ENCODE results near the gene MVB12A. TPM values are rescaled to one million over a fixed set of nuclear protein-coding genes. Genes with fewer than 3 reads are reported as not detected.

MVB12A gene
- total RNA-seq, 2 donors from 2014 or later: 71.2 to 75.7 TPM

DNA sequence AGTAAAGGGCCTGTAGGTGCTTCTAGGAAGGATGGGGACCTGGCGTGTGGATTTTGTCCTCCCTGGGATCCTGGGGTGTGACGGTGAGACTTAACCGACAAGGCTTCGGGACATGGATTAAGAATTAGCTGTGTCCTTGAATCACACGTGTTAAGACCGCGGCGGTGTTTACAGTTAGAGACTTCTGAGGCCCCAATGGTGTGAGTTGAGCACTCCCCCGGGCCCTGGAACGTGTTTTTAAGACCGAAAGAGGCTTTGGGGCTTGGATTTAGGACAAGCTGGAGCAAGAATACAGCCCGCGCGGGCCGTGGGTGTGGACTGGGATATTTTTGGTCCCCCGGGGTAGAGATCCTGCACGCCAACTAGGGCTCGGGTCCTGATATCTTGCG, 49.2 kb downstream of the MVB12A start:
- H3K27ac ChIP-seq: peak overlapping the region; percentile 91 to 97
- intact Hi-C loops (cut with DNase I): loop anchor here (2.0 to 5.0 kb wide), 2 partner anchors 46 to 122 kb away; no protein-coding TSS in a partner anchor
- H3K36me3 ChIP-seq: no peaks in the 10 kb centered on the region
- no peak for DNase-seq (ENCODE audit: low spot score)
- WGBS: under 1% methylated on average over 18 of the region's 19 CpGs
- peak overlapping the region; percentile 86 to 90 for H3K4me3 ChIP-seq
- no peaks in the 10 kb centered on the region for H3K27me3 ChIP-seq (replicated peaks; ENCODE audit: insufficient read depth)
- H3K9me3 ChIP-seq: no peaks in the 10 kb centered on the region
- peaks cover 3% of the 10 kb centered on the region for H3K4me1 ChIP-seq (replicated peaks)
- TF ChIP-seq POLR2A (IDR thresholded peaks at IDR 0.05): no peak
- TF ChIP-seq POLR2AphosphoS5 (IDR thresholded peaks at IDR 0.05): no peak
- TF ChIP-seq, protein P1, sequence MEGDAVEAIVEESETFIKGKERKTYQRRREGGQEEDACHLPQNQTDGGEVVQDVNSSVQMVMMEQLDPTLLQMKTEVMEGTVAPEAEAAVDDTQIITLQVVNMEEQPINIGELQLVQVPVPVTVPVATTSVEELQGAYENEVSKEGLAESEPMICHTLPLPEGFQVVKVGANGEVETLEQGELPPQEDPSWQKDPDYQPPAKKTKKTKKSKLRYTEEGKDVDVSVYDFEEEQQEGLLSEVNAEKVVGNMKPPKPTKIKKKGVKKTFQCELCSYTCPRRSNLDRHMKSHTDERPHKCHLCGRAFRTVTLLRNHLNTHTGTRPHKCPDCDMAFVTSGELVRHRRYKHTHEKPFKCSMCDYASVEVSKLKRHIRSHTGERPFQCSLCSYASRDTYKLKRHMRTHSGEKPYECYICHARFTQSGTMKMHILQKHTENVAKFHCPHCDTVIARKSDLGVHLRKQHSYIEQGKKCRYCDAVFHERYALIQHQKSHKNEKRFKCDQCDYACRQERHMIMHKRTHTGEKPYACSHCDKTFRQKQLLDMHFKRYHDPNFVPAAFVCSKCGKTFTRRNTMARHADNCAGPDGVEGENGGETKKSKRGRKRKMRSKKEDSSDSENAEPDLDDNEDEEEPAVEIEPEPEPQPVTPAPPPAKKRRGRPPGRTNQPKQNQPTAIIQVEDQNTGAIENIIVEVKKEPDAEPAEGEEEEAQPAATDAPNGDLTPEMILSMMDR (IDR thresholded peaks at IDR 0.05): no peak

DNA sequence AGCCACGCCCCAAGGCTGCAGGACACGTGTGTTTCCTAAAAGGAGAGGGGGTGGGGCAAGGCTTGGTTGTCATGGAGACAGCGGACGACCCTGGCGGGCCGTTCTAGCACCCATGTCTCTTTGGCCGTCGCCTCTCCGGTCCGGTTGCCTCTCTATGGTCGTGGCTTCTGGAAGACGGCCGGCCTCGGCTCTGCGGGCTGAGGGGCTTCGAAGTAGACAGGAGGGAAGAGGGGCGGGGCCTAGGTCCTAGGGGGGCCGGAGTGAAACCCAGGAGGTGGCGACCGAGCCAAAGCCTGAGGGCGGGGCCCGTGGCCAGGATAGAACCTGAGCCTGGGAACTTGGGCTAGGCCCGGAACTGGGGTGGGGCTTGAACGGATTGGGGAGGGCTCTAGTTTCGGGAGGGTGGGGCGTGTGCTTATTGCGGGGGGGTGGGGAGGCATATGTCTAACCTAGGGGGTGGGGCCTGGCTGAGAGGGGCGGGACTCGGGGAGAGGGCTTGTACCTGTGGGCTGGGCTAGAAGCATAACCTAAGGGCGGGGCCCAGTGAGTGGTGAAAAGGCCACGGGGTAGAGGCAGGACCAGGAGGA, 49.7 kb downstream of the MVB12A start:
- H3K36me3 ChIP-seq: no peaks in the 10 kb centered on the region
- peak overlapping the region; percentile 86 to 90 for H3K4me3 ChIP-seq
- TF ChIP-seq POLR2AphosphoS5 (IDR thresholded peaks at IDR 0.05) (peak; percentile 76), POLR2A (IDR thresholded peaks at IDR 0.05) (peak; percentile 56)
- TF ChIP-seq, protein P1 (IDR thresholded peaks at IDR 0.05): peak in 1 of 4 experiments; percentile 17
- H3K27ac ChIP-seq: peak overlapping the region; percentile 91 to 97
- H3K9me3 ChIP-seq: no peaks in the 10 kb centered on the region
- H3K27me3 ChIP-seq (replicated peaks; ENCODE audit: insufficient read depth): no peaks in the 10 kb centered on the region
- peak; percentile 98 for DNase-seq (ENCODE audit: low spot score)
- 1% methylated on average over 28 of the region's 31 CpGs for WGBS
- peaks cover 3% of the 10 kb centered on the region for H3K4me1 ChIP-seq (replicated peaks)
- intact Hi-C loops (cut with DNase I): loop anchor here (2.0 to 5.0 kb wide), 3 partner anchors 43 to 122 kb away; partner anchors contain the start of gene PGLS

DNA sequence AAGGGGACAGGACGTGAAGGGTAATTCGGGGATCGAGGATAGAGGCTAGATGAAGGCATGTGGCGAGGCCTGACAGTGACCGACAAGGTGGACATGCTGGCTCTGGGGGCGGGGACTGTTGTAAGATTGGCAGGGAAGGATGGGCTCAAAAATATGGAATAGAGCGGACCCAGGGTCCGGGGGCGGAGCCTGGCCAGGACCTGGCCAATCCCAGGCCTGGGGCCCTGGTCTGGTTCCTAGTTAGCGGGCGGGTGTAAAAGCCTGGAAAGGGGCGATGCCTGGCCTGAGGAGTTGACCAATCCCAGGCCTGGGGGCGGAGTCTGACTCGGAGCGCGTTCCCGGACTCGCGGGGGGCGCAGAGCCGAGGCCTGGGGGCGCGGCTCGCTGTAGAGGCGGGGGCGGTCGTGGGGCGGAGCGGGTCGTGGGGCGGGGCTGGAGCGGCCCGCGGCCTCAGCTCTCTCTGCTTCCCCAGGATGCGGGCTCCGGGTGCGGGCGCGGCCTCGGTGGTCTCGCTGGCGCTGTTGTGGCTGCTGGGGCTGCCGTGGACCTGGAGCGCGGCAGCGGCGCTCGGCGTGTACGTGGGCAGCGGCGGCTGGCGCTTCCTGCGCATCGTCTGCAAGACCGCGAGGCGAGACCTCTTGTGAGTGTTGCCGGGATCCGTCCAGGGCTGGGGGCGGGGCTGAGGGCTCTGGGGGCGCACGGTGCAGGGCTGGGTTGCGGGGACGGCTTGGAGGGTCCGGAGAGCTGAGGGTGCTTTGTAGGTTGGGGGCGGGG, 50.4 kb downstream of the MVB12A start, which contains the start of gene SLC27A1:
Gene SLC27A1 (plus strand): TSS at position 457 of the 774 bp plus-strand sequence. CDS start 17 bp downstream, at position 474.
- TF ChIP-seq POLR2A (IDR thresholded peaks at IDR 0.05) (peak; percentile 81), POLR2AphosphoS5 (IDR thresholded peaks at IDR 0.05) (peak; percentile 87)
- TF ChIP-seq, protein P1 (IDR thresholded peaks at IDR 0.05): no peak
- no peaks in the 10 kb centered on the region for H3K9me3 ChIP-seq
- peak within 1 kb of the TSS; percentile 91 to 97 for H3K27ac ChIP-seq
- no peaks in the 10 kb centered on the region for H3K27me3 ChIP-seq (replicated peaks; ENCODE audit: insufficient read depth)
- H3K36me3 ChIP-seq: no peaks in the 10 kb centered on the region
- under 1% methylated on average over 39 of the region's 67 CpGs for WGBS
- intact Hi-C loops (cut with DNase I): loop anchor here (5.0 kb wide), 1 partner anchor 42 kb away; the partner anchor contains the start of gene PGLS
- DNase-seq (ENCODE audit: low spot score): peak; percentile 99
- H3K4me1 ChIP-seq (replicated peaks): peaks cover 6% of the 10 kb centered on the region
- peak within 1 kb of the TSS; percentile 86 to 90 for H3K4me3 ChIP-seq

DNA sequence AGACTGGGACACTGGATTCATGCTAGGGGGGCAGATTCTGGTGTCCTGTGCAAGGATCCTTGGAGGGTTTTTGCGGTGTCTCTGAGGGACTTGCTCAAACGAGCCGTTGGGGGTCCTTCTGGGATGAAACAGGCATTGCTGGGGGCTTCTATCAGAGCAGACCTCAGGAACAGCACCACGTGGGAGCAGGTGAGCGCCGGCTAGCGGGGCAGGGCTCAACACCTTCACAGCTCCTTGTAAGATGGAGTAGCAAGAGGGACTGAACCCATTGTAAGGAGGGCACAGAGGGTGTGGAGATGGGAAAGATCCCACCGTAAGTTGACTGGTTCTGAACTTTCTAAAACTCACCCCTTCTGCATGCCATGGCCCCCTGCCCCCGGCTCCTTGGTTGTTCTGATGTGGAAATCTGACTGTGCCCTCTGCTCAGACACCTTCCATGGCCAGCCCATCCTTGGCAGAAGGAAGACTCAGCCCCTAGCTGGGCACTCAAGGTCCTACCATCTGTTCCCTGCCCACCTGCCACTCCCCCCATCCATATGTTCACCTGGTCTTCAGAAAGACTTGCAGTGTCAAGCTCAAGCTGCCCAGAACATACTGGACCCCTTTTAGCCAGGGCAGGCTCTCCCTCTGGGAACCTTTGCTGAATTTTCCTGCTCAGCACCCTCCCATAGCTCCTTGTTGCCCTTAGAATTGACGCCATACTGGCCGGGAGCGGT, 51.7 kb downstream of the MVB12A start:
- Histone ChIP-seq H3K36me3 (no peaks in the 10 kb centered on the region), H3K4me3 (peak overlapping the region; percentile 86 to 90), H3K4me1 (replicated peaks) (peaks cover 8% of the 10 kb centered on the region), H3K27ac (peak overlapping the region in 1 of 2 donors; percentile 97), H3K27me3 (replicated peaks; ENCODE audit: insufficient read depth) (no peaks in the 10 kb centered on the region), H3K9me3 (no peaks in the 10 kb centered on the region)
- WGBS: 42% methylated on average over 12 of the region's 12 CpGs
- DNase-seq (ENCODE audit: low spot score): peak; percentile 18
- TF ChIP-seq, protein P1 (IDR thresholded peaks at IDR 0.05): no peak
- TF ChIP-seq POLR2AphosphoS5 (IDR thresholded peaks at IDR 0.05) (no peak), POLR2A (IDR thresholded peaks at IDR 0.05) (no peak)
- intact Hi-C loops (cut with DNase I): loop anchor here (5.0 kb wide), 1 partner anchor 41 kb away; the partner anchor contains the start of gene PGLS
